GM18858 (cell line): ENCODE data around the gene HOXB7.

Experiments
- ATAC-seq: cut with Tn5 transposase; IDR thresholded peaks from one replicate; pipeline ENCODE4 v1.9.1; 2021; ENCODE audit not compliant: unreplicated experiment

HOXB7 gene

GRCh38 chr17:48583708-48584222 is 27.1 kb downstream of the HOXB7 start:
- ATAC-seq: no peak

DNA sequence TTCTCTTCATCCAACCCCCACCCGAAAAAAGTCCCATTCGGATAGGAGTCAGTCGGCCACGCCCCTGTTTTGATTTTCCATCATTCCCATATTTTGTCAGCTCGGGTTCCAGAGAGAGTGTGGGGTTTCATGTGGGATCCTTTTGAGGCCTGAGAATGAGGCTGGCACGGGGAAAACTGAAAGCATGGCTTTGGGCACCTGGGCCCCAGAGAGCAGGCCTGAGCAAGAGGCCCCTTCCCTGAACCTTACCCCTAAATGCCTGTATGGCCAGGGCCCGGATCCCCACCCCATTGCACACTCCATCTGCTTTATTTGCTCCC is 28.1 kb downstream of the HOXB7 start:
- no peak for ATAC-seq

DNA sequence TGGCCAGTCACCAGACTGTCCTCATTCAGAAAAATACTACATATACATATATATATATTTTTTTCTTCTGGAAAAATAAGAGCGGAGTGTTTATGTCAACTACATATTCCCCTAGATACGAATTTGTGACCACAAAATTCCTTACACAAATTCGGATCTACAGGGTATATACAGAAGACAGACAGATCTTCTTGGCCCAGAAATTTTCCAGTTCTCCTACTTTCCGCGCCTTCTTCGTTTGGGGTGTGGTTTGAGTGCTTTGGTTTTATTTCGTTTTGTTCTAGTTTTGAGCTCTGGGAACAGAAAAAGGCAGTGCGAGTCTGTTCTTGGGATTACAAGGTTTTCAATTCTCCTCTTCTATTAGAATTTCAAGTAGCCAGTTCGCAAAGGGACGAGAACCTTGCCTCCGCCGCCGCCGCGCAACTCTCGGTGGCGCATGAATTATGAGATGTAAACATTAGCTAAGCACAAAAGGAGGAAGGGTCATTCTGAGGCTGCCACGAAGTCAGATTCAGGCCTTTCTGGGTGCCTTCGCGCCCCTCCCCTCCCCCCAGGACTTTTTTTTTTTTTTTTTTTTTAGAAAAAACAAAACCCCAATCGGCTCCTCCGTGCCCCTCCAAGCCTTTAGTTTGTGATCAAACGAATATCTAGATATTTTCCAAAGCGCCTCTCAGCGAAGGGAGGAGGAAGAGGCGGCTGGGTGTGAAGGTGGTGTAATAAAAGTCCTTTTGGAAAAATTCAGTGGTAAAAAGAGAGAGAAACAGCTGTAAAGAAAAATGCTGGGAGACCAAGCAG is 30.9 kb downstream of the HOXB7 start:
- ATAC-seq: no peak

DNA sequence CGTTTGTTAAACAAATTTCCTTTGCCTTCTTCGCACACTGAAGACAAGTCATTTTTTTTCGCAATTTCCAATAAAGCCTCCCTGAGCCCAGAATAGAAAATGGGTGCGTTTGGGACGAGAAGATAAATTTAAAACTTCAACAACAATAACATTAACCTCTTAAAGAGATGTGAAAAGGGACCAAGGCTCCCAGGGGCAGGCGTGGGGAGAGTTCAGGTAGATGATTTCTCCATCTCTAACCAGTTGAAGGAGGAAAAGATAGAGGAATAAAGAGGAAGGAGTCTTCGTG is 31.4 kb downstream of the HOXB7 start:
- ATAC-seq: no peak

- ATAC-seq: no peak
These were observed 32.0 kb downstream of the HOXB7 start for GRCh38 chr17:48578616-48579470.

DNA sequence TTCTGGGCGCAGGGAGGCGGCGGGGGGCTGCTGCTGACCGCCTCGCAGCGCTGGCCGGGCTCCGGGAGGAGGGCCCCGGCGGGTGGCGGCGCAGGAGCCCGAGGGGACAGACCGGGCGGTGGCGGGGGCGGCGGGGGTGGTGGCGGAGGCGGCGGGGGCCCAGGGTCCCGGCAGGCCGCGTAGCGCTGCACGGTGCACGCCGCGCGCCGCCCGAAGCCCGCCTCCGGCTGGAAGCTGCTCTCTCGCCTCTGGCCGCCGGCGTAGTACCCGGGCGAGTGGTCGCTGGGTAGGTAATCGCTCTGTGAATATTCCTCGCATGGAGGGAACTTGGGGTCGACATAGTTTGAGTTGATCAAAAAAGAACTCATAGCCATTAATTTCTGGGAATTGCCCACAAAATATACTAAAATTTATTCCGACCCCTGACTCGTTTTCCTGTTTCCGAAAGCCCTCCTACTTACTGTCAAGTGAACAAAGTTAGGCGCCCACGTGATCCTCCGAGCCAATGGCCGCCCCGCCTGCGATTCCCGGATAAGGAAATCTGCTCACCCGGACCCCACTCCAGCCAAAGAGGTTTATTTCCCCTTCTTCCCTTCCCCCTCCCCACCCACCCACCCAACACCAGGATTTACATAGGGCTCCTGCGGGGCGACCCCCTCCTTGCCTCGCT is 32.7 kb downstream of the HOXB7 start, which contains the start of gene HOXB4:
Gene HOXB4, minus strand, starts transcription at position 405 of the 670 bp plus-strand sequence. Its CDS starts 31 bp downstream, at position 374.
- ATAC-seq: no peak

DNA sequence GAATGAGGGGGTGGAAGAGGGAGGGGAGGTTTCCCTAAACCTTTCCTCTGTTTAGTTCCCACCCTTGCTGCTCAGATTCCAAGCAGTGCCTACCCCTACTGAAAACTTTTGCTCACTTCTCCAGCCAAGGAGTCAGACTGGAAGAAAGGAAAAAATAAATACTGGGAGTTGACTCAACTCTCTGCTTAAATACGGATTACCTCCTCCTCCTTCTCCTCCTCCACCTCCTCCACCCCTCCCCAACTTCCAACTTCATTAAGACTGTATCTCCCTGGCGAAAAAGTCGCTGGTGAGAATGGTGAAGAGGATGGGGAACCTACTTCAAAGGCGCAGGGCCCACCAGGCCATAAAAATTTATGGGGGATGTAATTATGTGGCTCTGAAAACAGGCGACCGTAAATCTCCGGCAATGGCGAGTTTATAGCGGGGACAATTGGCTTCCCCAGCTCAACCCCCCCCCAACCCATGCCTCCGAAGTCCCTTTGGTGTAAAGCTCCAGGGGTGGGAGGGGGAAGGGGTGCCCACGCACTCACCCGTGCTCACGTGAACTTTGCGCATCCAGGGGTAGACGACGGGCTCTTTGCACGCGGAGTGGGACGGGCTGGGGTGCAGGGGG is 33.4 kb downstream of the HOXB7 start:
- ATAC-seq: no peak

GRCh38 chr17:48576479-48577309 is 34.1 kb downstream of the HOXB7 start:
- ATAC-seq: no peak

DNA sequence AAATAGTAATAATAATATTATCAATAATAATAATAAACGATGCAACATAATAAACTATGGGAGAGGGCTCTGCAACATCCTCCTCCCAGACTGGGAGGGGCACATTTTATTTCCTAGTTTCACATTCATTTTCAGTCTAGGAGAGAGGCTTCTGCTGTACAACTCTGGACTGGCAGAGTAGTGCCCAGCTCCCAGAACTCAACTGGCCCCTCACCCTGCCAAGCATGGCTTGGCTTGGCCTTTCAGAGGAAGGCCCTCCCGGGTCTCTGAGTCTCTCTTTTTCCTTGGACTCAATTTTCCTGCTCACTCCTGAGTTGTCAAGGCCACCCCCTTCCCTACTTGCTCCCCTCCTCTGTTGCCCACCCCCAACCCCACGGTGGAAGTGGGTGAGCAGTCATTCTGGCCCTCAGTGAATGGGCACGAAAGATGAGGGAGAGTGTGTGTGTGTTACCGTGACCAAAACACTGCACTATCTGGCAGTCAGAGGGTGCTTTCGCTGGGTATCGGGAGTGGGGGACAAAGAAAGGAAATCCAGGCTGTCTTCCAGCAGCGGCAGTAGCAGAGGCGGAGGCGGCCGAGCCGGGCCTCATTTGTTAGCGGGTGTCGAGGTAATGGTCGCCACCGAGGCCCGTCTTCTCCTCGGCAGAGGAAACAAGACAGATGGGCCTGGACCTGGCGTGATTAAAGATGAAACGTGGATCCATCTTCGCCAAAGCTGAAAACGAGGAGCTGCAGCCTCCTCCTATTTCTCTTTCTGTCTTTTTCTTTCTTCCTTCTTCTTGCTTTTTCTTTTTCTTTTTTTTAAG is 34.9 kb downstream of the HOXB7 start:
- ATAC-seq: no peak

GRCh38 chr17:48575066-48575582 is 35.7 kb downstream of the HOXB7 start:
- no peak for ATAC-seq

GRCh38 chr17:48574505-48575065 is 36.2 kb downstream of the HOXB7 start:
- ATAC-seq: no peak

- no peak for ATAC-seq
These were observed 38.9 kb downstream of the HOXB7 start for GRCh38 chr17:48571826-48572417.

DNA sequence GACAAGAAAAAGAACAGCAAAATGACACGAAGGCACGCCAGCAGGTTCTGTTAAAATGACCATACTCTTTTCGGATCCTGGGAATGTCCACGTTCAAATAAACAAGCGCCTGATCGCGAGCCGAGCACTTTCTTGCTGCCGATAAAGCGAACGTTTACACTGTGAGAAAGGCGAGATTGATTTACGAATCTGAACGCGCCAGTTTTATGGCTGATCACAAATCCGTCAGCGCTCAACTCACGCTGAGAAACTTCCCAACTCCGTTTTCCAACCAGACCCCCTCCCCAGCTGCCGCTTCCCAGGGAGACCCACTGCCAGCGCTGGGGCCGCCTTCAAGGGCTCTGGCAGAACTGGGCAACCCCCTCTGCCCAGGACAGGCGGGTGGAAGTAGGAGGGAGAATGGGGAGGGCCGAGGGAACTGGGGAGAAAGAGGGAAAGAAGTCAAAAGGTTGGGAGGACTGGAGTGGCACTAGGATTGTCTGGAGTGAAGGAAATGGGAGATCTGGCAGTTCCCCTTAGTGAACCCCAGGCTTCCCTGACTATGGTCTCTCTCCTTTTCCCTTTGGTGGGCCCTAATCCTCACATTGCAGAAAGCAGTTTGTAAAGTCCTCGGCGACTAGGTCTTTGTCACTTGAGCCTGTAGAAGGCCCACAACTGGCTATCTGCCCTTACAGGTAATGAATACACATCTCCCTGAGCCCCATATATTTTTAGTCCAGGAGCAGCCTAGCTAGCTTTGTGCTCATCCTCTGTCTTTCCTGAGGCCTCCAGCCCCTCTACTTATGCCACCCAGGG is 39.6 kb downstream of the HOXB7 start:
- ATAC-seq: no peak

- ATAC-seq: no peak
These were observed 40.3 kb downstream of the HOXB7 start for GRCh38 chr17:48570325-48571023.

DNA sequence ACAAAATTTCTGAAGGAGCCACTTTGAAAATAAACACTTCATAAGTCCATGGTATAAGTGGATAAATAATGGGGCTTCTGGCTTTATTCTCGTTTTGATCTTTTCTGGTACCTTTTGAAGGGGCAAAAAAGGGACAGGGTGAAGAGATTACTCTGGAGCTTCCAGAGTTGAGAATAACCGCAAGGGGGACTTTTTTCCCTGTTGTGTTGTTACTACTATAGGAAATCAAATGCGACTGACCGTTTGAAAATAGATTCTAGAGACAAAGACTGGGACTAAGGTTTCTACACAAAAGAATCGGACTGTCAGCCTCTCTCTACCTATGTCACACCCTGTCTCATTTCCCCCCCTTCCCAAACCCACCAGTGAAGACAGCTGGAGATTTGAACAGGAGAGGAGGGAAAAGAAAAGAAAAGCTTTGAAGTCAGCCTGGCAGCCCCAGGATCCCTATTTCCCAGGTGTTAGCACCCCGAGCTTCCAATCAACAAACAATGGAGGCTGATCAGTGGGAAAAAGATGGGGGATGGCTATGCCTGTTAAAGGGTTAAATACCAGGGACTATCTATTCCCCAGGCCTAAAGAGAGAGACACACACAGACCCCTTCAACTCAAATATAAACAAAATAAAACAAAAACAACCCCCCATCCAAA is 41.0 kb downstream of the HOXB7 start:
- ATAC-seq: no peak

DNA sequence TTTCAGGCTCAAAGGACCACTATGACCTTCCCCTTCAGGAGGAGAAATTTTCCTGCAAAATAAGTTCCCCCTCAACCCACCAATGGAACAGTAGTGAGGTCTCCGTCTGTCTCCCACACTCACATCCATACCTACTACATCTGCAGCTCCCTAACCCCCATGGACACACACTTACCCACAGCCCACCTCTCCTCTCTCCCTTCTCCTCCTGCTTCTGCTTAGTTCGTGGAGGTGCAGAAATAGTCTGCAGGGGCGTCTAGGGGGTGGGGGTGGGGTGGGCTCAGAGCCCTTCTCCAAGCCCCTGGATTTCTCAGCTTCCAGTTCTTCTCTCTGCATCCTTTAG is 41.6 kb downstream of the HOXB7 start:
- no peak for ATAC-seq
